ENCODE measurements around the gene INVS. TPM values are rescaled to one million over a fixed set of nuclear protein-coding genes. Genes with fewer than 3 reads are reported as not detected.

Gene INVS
- total RNA-seq, 4 donors from 2014 or later = 22.1 to 56.9 (median 37.3) TPM

DNA sequence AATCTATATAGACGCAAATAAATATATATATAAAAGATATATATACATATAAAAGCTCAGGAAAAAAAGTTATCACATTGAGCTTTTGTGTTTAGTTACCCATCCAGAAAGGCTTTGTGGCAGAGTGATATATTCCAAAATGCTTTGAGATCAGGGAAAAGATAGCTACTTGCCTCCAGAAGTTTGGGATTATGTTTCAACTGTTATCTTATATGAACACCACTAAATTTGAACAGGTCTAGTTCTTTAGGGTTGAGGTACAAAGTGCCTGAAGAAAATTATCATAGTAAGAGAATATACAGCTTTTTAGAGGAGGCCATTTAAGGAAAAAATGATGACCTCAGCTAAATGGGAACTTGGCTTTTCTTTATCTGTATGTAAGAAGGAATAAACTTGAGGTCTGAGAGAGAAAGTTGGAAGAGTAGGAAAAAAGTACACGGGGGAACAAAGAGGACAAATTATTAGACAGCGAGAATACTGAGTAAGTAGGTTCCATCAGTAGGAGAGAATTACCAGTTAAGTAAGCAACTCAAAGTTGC lies 2.6 kb upstream of the INVS start:
- H3K9me3 ChIP-seq = no peaks in the 10 kb centered on the region
- no peak overlapping the region for H3K27ac ChIP-seq
- DNase-seq = no peak
- H3K4me1 ChIP-seq = peaks cover 0 to 25% (median 8%) of the 10 kb centered on the region in 4 donors
- no peaks in the 10 kb centered on the region for H3K27me3 ChIP-seq
- no peak overlapping the region for H3K4me3 ChIP-seq
- TF ChIP-seq, protein P1, sequence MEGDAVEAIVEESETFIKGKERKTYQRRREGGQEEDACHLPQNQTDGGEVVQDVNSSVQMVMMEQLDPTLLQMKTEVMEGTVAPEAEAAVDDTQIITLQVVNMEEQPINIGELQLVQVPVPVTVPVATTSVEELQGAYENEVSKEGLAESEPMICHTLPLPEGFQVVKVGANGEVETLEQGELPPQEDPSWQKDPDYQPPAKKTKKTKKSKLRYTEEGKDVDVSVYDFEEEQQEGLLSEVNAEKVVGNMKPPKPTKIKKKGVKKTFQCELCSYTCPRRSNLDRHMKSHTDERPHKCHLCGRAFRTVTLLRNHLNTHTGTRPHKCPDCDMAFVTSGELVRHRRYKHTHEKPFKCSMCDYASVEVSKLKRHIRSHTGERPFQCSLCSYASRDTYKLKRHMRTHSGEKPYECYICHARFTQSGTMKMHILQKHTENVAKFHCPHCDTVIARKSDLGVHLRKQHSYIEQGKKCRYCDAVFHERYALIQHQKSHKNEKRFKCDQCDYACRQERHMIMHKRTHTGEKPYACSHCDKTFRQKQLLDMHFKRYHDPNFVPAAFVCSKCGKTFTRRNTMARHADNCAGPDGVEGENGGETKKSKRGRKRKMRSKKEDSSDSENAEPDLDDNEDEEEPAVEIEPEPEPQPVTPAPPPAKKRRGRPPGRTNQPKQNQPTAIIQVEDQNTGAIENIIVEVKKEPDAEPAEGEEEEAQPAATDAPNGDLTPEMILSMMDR (IDR thresholded peaks at IDR 0.05) = no peak
- TF ChIP-seq POLR2A (IDR thresholded peaks at IDR 0.05) = no peak
- H3K36me3 ChIP-seq = no peaks in the 10 kb centered on the region

DNA sequence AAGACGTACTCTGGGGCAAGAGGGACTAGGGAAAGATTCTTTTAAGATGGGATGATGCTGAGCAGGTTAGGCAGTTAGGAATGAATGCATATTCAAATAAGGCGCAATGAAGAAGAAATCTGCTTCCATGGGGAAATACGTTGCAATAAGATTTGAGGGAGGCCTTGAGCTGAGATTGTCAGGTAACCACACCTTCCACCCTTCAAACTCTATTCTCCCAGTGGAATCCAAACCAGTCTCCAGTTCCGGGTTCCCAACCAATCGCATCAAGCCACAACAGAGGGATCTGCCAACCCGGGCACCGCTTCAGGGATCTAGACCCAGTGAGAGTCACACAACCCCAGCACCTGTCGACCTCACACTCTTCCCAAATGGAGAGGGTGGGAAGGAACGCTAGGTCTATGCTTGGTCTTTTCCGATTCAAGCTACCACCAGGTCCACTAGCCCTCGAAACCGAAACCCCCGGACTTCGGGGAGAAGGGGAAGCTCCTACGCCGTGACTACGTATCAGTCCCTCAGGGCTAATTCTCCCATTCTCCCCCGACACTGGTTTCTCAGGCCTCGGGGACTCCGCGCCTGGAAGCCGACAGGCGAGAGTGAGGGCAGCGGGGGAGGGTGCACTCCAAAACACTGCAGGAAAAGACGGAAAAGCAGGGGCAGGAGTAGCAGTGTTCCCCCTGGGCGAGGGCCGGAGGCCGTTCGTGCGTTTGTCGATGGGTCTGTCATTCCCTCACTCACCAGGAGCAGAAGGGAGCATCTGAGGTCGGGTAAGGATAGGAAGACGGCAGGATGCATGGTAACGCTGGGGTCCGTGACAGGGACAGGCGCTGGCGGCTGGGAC lies 777 bp upstream of the INVS start:
- H3K27ac ChIP-seq = peak overlapping the region; percentile 90 to 96 (median 94)
- no peaks in the 10 kb centered on the region for H3K27me3 ChIP-seq
- no peaks in the 10 kb centered on the region for H3K36me3 ChIP-seq
- no peaks in the 10 kb centered on the region for H3K9me3 ChIP-seq
- TF ChIP-seq, protein P1 (IDR thresholded peaks at IDR 0.05) = no peak
- peak in 1 of 2 donors; percentile 10 for TF ChIP-seq POLR2A (IDR thresholded peaks at IDR 0.05)
- peak; percentile 46 to 85 (median 77) for DNase-seq
- H3K4me3 ChIP-seq = peak overlapping the region; percentile 75 to 95 (median 90)
- H3K4me1 ChIP-seq = peaks cover 0 to 25% (median 8%) of the 10 kb centered on the region in 4 donors

DNA sequence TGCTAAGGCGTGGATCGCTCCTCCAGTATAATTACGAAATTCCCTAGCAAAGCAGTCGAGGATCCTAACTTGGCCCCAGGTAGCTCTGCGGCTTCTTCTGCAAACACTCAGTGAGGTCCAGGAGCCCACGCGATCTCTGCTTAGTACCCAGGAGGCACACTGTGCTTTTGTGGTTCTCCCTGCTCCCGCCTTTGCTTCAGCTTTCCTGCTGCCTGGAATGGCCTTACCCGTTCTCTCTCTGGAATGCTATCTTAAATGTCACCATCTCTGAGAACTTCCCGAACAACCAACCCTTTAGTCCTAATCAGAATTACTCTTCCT lies 639 bp downstream of the INVS start:
- Histone ChIP-seq H3K27me3 (no peaks in the 10 kb centered on the region), H3K4me1 (peaks cover 0 to 25% (median 8%) of the 10 kb centered on the region in 4 donors), H3K27ac (peak overlapping the region; percentile 90 to 96 (median 94)), H3K4me3 (peak overlapping the region; percentile 75 to 95 (median 90)), H3K9me3 (no peaks in the 10 kb centered on the region), H3K36me3 (peaks cover 0 to 8% (median 0%) of the 10 kb centered on the region in 3 donors)
- DNase-seq = no peak
- TF ChIP-seq POLR2A (IDR thresholded peaks at IDR 0.05) = no peak
- TF ChIP-seq, protein P1 (IDR thresholded peaks at IDR 0.05) = peak in 1 of 6 experiments; percentile 1

DNA sequence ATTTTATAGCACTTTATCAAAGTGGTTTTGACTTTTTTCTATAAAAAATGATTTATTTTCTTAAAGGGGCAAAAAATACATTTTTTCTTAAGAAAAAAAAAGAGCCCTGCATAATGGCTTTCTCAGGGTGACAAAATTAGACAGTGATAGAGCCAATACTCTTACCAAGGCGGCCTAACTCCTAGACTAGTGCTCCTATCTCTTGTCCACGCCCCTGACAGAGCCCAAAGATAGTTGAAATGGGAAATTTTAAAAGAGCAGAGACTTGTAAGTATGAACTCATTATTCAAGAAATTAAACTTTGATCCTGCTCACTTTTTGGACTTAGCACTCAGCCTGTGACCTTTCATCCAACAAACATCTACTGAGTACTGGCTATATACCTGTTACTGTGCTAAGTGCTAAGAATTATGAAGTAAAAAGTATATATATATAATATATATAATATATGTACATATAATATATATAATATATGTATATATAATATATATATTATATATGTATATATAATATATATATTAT lies 1.2 kb downstream of the INVS start:
- Histone ChIP-seq H3K4me3 (peak overlapping the region in 3 of 4 donors; percentile 85 to 95 (median 94)), H3K36me3 (peaks cover 0 to 13% (median 0%) of the 10 kb centered on the region in 3 donors), H3K27ac (peak overlapping the region; percentile 90 to 96 (median 94)), H3K9me3 (no peaks in the 10 kb centered on the region), H3K27me3 (no peaks in the 10 kb centered on the region), H3K4me1 (peaks cover 0 to 25% (median 8%) of the 10 kb centered on the region in 4 donors)
- no peak for DNase-seq
- no peak for TF ChIP-seq POLR2A (IDR thresholded peaks at IDR 0.05)
- TF ChIP-seq, protein P1 (IDR thresholded peaks at IDR 0.05) = no peak

DNA sequence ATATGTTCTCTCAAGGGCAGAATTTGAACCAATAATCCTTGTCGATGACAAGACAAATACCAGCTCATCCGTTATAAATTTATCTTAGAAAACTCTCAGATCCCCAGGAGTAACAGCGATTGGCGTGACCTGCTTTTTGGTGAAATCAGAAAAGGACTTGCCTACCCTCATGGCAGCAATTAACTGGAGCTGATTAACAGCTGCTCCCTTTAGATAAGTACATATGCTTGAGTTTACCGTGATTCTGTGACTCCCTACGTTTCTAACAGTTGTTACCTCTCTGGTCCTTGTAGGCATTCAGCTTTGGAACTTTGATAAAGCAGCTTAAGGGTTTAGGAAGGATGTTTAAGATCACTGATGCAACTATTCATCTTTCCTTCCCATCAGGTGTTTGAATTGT lies 2.6 kb downstream of the INVS start:
- Histone ChIP-seq H3K36me3 (peaks cover 0 to 26% (median 0%) of the 10 kb centered on the region in 3 donors), H3K9me3 (no peaks in the 10 kb centered on the region), H3K4me1 (peaks cover 0 to 20% (median 8%) of the 10 kb centered on the region in 4 donors), H3K4me3 (no peak overlapping the region), H3K27me3 (no peaks in the 10 kb centered on the region), H3K27ac (no peak overlapping the region)
- no peak for TF ChIP-seq POLR2A (IDR thresholded peaks at IDR 0.05)
- TF ChIP-seq, protein P1 (IDR thresholded peaks at IDR 0.05) = no peak
- DNase-seq = no peak
